Measurements from ENCODE around the gene NINJ1.

NINJ1 gene

GRCh38 chr9:93099551-93100275 lies 34.3 kb downstream of the NINJ1 start:
- DNase-seq: no peak

GRCh38 chr9:93098236-93098946 lies 35.7 kb downstream of the NINJ1 start:
- peak; percentile 75 for DNase-seq

- DNase-seq: no peak
Measured at GRCh38 chr9:93097511-93098201, 36.4 kb downstream of the NINJ1 start.

- DNase-seq: no peak
Measured at GRCh38 chr9:93096811-93097382, 37.2 kb downstream of the NINJ1 start.

GRCh38 chr9:93096131-93096802 lies 37.8 kb downstream of the NINJ1 start, which contains the start of gene CARD19:
TSS of gene CARD19 (plus strand) at chr9:93096217. CDS start at chr9:93096346, 129 bp downstream.
- DNase-seq: peak; percentile 54

- DNase-seq: peak; percentile 100
Measured at GRCh38 chr9:93095205-93096130, 38.6 kb downstream of the NINJ1 start.

- peak; percentile 42 for DNase-seq
Measured at GRCh38 chr9:93094658-93095204, 39.3 kb downstream of the NINJ1 start.

GRCh38 chr9:93093877-93094657 lies 40.0 kb downstream of the NINJ1 start:
- DNase-seq: no peak

GRCh38 chr9:93093127-93093876 lies 40.7 kb downstream of the NINJ1 start:
- peak; percentile 1 for DNase-seq

- DNase-seq: peak; percentile 3
Measured at GRCh38 chr9:93092251-93092991, 41.6 kb downstream of the NINJ1 start.

GRCh38 chr9:93091453-93092081 lies 42.5 kb downstream of the NINJ1 start:
- DNase-seq: peak; percentile 86

- no peak for DNase-seq
Measured at GRCh38 chr9:93091056-93091452, 43.0 kb downstream of the NINJ1 start.

GRCh38 chr9:93090091-93090655 lies 43.9 kb downstream of the NINJ1 start:
- peak; percentile 4 for DNase-seq

- DNase-seq: peak; percentile 3
Measured at GRCh38 chr9:93089481-93089991, 44.5 kb downstream of the NINJ1 start.

- DNase-seq: no peak
Measured at GRCh38 chr9:93089024-93089423, 45.0 kb downstream of the NINJ1 start.

- peak; percentile 10 for DNase-seq
Measured at GRCh38 chr9:93088656-93089015, 45.4 kb downstream of the NINJ1 start.

GRCh38 chr9:93087971-93088655 lies 45.9 kb downstream of the NINJ1 start:
- DNase-seq: peak; percentile 2
